Panc1 (cell line): ENCODE results near the gene DMRT3. TPM values are rescaled to one million over a fixed set of nuclear protein-coding genes. Genes with fewer than 3 reads are reported as not detected.

ENCODE experiments used
- ATAC-seq: fragments of 200-7000 bp; cut with Tn5 transposase; 2 replicates; pipeline ENCODE4 v1.9.1; 2020; ENCODE audit warnings: mild to moderate bottlenecking, moderate library complexity
- BruUV-seq: library from RNA; stranded (reverse); fragments of 400-500 nt; replicated peaks from 2 replicates; lab custom pipeline; 2021; lab: Mats Ljungman, UMichigan
- CTCF ChIA-PET: fragments of 300-600 bp; sonication (Branson Sonifier 250); formaldehyde crosslinking; loops from one replicate; lab custom pipeline; 2022; ENCODE audit warnings: antibody characterized with exemption; lab: Charles Lee
- POLR2A ChIA-PET: fragments of 300-600 bp; sonication (Branson Sonifier 250); formaldehyde crosslinking; loops from one replicate; lab custom pipeline; 2022; ENCODE audit warnings: antibody characterized with exemption; lab: Charles Lee
- DNase-seq: peaks from one replicate; pipeline ENCODE4 v3.0.0-alpha.2; 2010; ENCODE audit warnings: low read depth, low spot score
- H3K27ac ChIP-seq: 2 replicates; pipeline ENCODE4 v1.5.1; 2011; ENCODE audit warnings: mild to moderate bottlenecking, low read length, inconsistent platforms
- H3K27me3 ChIP-seq: fragments of 200-500 bp; sonication (Bioruptor generic); 2 replicates; pipeline ENCODE4 v1.6.0; 2014; ENCODE audit warnings: low read length, inconsistent platforms; ENCODE audit not compliant: control insufficient read depth, insufficient read depth
- H3K36me3 ChIP-seq: fragments of 200-500 bp; sonication (Bioruptor generic); 2 replicates; pipeline ENCODE4 v1.5.1; 2014; ENCODE audit warnings: inconsistent platforms, mild to moderate bottlenecking, low read length, moderate library complexity; ENCODE audit not compliant: control insufficient read depth, insufficient read depth
- H3K4me1 ChIP-seq: 2 replicates; pipeline ENCODE4 v1.5.1; 2011; ENCODE audit warnings: inconsistent platforms, mild to moderate bottlenecking, low read length, moderate library complexity; ENCODE audit not compliant: control insufficient read depth, insufficient read depth
- H3K4me3 ChIP-seq, 2 experiments: 2 replicates each; pipeline ENCODE4 v1.5.1; 2011 to 2012; ENCODE audit warnings: low read depth in 2 of 2, low read length in 2 of 2, mild to moderate bottlenecking in 2 of 2, inconsistent platforms in 1 of 2, moderate library complexity in 1 of 2
- H3K9me3 ChIP-seq: fragments of 200-500 bp; sonication (Bioruptor generic); 2 replicates; pipeline ENCODE4 v1.5.1; 2014; ENCODE audit warnings: low read depth, mild to moderate bottlenecking, inconsistent platforms, low read length, moderate library complexity; ENCODE audit not compliant: control insufficient read depth, insufficient read depth
- CTCF ChIP-seq: fragments of 450-650 bp; IDR thresholded peaks from 2 replicates; pipeline ENCODE4 v1.5.1; 2017; ENCODE audit warnings: mild to moderate bottlenecking
- POLR2AphosphoS5 ChIP-seq: IDR thresholded peaks from 2 replicates; pipeline ENCODE4 v1.6.1; 2012; ENCODE audit warnings: mild to moderate bottlenecking, low read depth, low read length, moderate library complexity
- SIN3A ChIP-seq: IDR thresholded peaks from 2 replicates; pipeline ENCODE4 v1.6.1; 2012; ENCODE audit warnings: low read depth, mild to moderate bottlenecking, low read length, moderate library complexity, borderline replicate concordance; ENCODE audit not compliant: insufficient read depth
- TCF7L2 ChIP-seq: IDR thresholded peaks from 2 replicates; pipeline ENCODE4 v1.6.1; 2011; ENCODE audit warnings: mild to moderate bottlenecking, low read depth, low read length, inconsistent platforms
- in situ Hi-C: cut with HindIII; loops from 2 replicates; pipeline ENCODE4 v1.10.0; 2016; ENCODE audit warnings: low sequenced_read_pairs, low pct_unique_long_range_greater_than_20kb
- intact Hi-C: fragments of 100-400 bp; cut with micrococcal nuclease; formaldehyde crosslinking; loops from one replicate; pipeline ENCODE4 v1.10.0; 2022; ENCODE audit not compliant: unreplicated experiment
- total RNA-seq: library from RNA; stranded (reverse); gene quantifications from one replicate; pipeline ENCODE4 v1.2.1, GENCODE V29; 2021; ENCODE audit not compliant: unreplicated experiment
- TF ChIP-seq, protein P1 (sequence below), 2 experiments: IDR thresholded peaks; 2 replicates each; pipeline ENCODE4 v1.6.1; 2011 to 2012; ENCODE audit warnings: low read depth in 2 of 2, control low read depth in 1 of 2, low read length in 1 of 2, mild to moderate bottlenecking in 1 of 2, moderate library complexity in 1 of 2; ENCODE audit not compliant: insufficient read depth in 1 of 2

DMRT3 gene
- total RNA-seq, 1 experiment from 2014 or later = not detected

DNA sequence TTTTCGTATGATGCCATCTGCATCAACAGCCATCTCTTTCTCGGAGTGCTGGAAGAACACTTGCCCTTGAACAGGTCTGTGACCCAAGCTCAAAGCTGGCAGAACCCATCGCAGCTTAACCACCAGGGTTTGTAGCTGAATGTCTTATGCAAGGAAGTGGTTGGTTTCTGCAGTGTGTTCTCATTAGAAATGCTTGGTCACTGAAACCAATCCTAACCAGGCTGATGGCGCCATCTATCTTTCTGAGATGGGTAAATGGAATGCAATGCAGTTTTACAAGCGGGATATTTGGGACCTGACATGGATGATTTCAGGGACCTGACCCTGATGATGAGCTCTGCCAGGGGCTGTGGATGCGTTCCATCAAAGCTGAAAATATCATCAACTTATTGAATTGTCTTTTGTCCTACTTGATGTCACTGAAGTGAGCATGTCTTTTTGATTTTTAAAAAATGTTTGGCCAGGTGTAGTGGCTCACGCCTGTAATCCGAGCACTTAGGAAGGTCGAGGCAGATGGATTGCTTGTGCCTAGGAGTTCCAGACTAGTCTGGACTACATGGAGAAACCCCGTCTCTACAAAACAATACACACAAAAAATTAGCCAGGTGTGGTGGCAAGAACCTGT lies 28.7 kb downstream of the DMRT3 start:
- no TSS peak for BruUV-seq
- TF ChIP-seq POLR2AphosphoS5 (no peak), CTCF (peak; percentile 59)
- H3K9me3 ChIP-seq = no peaks in the 10 kb centered on the region
- H3K4me3 ChIP-seq = no peak overlapping the region
- ATAC-seq = peak; percentile 65
- ChIA-PET CTCF (interaction anchor here (0.6 to 0.8 kb wide), 3 partner anchors 86 to 113 kb away, joined by 3 to 10 read pairs (median 4); no protein-coding TSS in a partner anchor), POLR2A (no interaction called here)
- no peaks in the 10 kb centered on the region for H3K36me3 ChIP-seq
- peak; percentile 30 for DNase-seq
- H3K4me1 ChIP-seq = no peaks in the 10 kb centered on the region
- intact Hi-C loops (no loop called here), in situ Hi-C loops (no loop called here)
- H3K27ac ChIP-seq = no peak overlapping the region
- no peaks in the 10 kb centered on the region for H3K27me3 ChIP-seq

DNA sequence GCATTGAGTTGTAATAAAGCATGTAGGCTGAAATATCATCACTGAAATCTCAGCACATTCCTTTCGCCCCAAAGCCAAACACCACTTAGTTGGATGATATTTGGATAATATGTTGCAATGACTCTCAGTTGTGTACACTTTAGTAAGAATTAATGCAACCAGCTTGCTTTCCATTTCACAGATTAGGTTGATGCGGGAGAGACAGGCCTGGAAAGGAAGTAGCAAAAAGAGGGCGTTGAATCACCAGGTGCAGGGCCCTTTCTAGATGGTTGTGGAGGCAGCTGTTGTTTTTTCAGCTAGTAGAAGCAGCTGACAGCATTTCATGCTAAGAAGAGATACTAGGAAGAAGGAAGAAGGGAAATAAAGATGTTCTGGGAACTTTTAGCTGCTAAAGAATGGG lies 30.9 kb downstream of the DMRT3 start:
- Histone ChIP-seq H3K9me3 (no peaks in the 10 kb centered on the region), H3K4me3 (no peak overlapping the region), H3K4me1 (no peaks in the 10 kb centered on the region), H3K27ac (no peak overlapping the region), H3K27me3 (no peaks in the 10 kb centered on the region), H3K36me3 (no peaks in the 10 kb centered on the region)
- ChIA-PET CTCF (no interaction called here), POLR2A (no interaction called here)
- BruUV-seq = no TSS peak
- in situ Hi-C loops = no loop called here
- no peak for ATAC-seq
- no peak for DNase-seq
- TF ChIP-seq TCF7L2 (no peak), POLR2AphosphoS5 (no peak), CTCF (no peak), SIN3A (no peak)
- TF ChIP-seq, protein P1, sequence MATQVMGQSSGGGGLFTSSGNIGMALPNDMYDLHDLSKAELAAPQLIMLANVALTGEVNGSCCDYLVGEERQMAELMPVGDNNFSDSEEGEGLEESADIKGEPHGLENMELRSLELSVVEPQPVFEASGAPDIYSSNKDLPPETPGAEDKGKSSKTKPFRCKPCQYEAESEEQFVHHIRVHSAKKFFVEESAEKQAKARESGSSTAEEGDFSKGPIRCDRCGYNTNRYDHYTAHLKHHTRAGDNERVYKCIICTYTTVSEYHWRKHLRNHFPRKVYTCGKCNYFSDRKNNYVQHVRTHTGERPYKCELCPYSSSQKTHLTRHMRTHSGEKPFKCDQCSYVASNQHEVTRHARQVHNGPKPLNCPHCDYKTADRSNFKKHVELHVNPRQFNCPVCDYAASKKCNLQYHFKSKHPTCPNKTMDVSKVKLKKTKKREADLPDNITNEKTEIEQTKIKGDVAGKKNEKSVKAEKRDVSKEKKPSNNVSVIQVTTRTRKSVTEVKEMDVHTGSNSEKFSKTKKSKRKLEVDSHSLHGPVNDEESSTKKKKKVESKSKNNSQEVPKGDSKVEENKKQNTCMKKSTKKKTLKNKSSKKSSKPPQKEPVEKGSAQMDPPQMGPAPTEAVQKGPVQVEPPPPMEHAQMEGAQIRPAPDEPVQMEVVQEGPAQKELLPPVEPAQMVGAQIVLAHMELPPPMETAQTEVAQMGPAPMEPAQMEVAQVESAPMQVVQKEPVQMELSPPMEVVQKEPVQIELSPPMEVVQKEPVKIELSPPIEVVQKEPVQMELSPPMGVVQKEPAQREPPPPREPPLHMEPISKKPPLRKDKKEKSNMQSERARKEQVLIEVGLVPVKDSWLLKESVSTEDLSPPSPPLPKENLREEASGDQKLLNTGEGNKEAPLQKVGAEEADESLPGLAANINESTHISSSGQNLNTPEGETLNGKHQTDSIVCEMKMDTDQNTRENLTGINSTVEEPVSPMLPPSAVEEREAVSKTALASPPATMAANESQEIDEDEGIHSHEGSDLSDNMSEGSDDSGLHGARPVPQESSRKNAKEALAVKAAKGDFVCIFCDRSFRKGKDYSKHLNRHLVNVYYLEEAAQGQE (IDR thresholded peaks at IDR 0.05; ENCODE audit: insufficient read depth in 1 of 2, low read depth in 2 of 2, low read length in 1 of 2) = no peak
- intact Hi-C loops = loop anchor here (2.0 kb wide), 1 partner anchor 113 kb away; no protein-coding TSS in a partner anchor
